Ishikawa (cell line): Measurements from ENCODE around the gene RASGEF1C.

ENCODE experiments used
- CEBPB ChIP-seq: IDR thresholded peaks from 2 replicates; pipeline ENCODE4 v1.6.1; 2012
- FOXM1 ChIP-seq: IDR thresholded peaks from 2 replicates; pipeline ENCODE4 v1.6.1; 2012; ENCODE audit warnings: low read depth, borderline replicate concordance
- TCF12 ChIP-seq: IDR thresholded peaks from 2 replicates; pipeline ENCODE4 v1.6.1; 2012; ENCODE audit warnings: low read depth
- TEAD4 ChIP-seq: IDR thresholded peaks from 2 replicates; pipeline ENCODE4 v1.6.1; 2012
- YY1 ChIP-seq: IDR thresholded peaks from 2 replicates; pipeline ENCODE4 v1.6.1; 2012; ENCODE audit warnings: low read depth

- TF ChIP-seq TEAD4 (no peak), CEBPB (no peak), YY1 (no peak), TCF12 (no peak), FOXM1 (no peak)
Measured at GRCh38 chr5:180103487-180104167, 105.4 kb downstream of the RASGEF1C start.
